Gastroesophageal sphincter (tissue), 3 donors: Measurements from ENCODE around the gene HMOX1.

Source experiments
- CTCF ChIP-seq, 4 experiments: fragments of 200-600 bp in 2 of 4; fragments of 450-650 bp in 2 of 4; sonication (generic) in 1 of 4; IDR thresholded peaks; one replicate each; pipeline ENCODE4 v1.5.1; 2017 to 2019; ENCODE audit warnings: antibody characterized with exemption in 4 of 4, mild to moderate bottlenecking in 2 of 4, moderate library complexity in 2 of 4
- EP300 ChIP-seq: sonication (generic); formaldehyde crosslinking; IDR thresholded peaks from one replicate; pipeline ENCODE4 v1.6.1; 2017; ENCODE audit warnings: antibody characterized with exemption, mild to moderate bottlenecking
- POLR2A ChIP-seq, 2 donors: fragments of 450-650 bp; IDR thresholded peaks; one replicate each; pipeline ENCODE4 v1.6.1; 2017; ENCODE audit warnings: antibody characterized with exemption in 2 of 2, mild to moderate bottlenecking in 2 of 2, moderate library complexity in 1 of 2

- TF ChIP-seq EP300 (no peak), CTCF (IDR thresholded peaks at IDR 0.05) (no peak), POLR2A (IDR thresholded peaks at IDR 0.05) (no peak)
These were observed 5.9 kb upstream of the HMOX1 start for GRCh38 chr22:35375031-35375430.
